MM.1S (cell line): ENCODE data around the gene HSD17B13.

Experiments used
- DNase-seq: peaks from one replicate; pipeline ENCODE4 v3.0.0-alpha.2; 2015
- H2AFZ ChIP-seq: fragments of 300-600 bp; sonication (generic); 2 replicates; pipeline ENCODE4 v1.6.0; 2016; ENCODE audit warnings: antibody characterized with exemption, low read length
- H3F3A ChIP-seq: fragments of 300-600 bp; sonication (generic); 2 replicates; pipeline ENCODE4 v1.6.1; 2016; ENCODE audit warnings: mild to moderate bottlenecking, antibody characterized with exemption, low read length, moderate library complexity, mixed read lengths; ENCODE audit not compliant: insufficient read depth
- H3K27ac ChIP-seq: fragments of 300-600 bp; sonication (generic); 2 replicates; pipeline ENCODE4 v1.5.1; 2016; ENCODE audit warnings: mild to moderate bottlenecking, low read length
- H3K27me3 ChIP-seq: fragments of 300-600 bp; sonication (generic); replicated peaks from 2 replicates; pipeline ENCODE4 v1.6.0; 2016; ENCODE audit warnings: low read length; ENCODE audit not compliant: insufficient read depth
- H3K36me3 ChIP-seq: fragments of 300-600 bp; sonication (generic); replicated peaks from 2 replicates; pipeline ENCODE4 v1.6.1; 2016; ENCODE audit warnings: mild to moderate bottlenecking, low read length, mixed read lengths; ENCODE audit not compliant: insufficient read depth
- H3K4me1 ChIP-seq: fragments of 300-600 bp; sonication (generic); 2 replicates; pipeline ENCODE4 v1.6.1; 2016; ENCODE audit warnings: low read length, mixed read lengths
- H3K4me2 ChIP-seq: fragments of 300-600 bp; sonication (generic); 2 replicates; pipeline ENCODE4 v1.6.0; 2016; ENCODE audit warnings: low read depth, low read length
- H3K4me3 ChIP-seq: fragments of 300-600 bp; sonication (generic); 2 replicates; pipeline ENCODE4 v1.5.1; 2016; ENCODE audit warnings: low read length, mixed read lengths
- H3K79me2 ChIP-seq: fragments of 300-600 bp; sonication (generic); 2 replicates; pipeline ENCODE4 v1.6.1; 2016; ENCODE audit warnings: mixed run types, low read length, mixed read lengths
- H3K9ac ChIP-seq: fragments of 300-600 bp; sonication (generic); 2 replicates; pipeline ENCODE4 v1.6.1; 2016; ENCODE audit warnings: low read length, mixed read lengths
- H3K9me2 ChIP-seq: fragments of 300-600 bp; sonication (generic); replicated peaks from 2 replicates; pipeline ENCODE4 v1.6.1; 2016; ENCODE audit warnings: mild to moderate bottlenecking, low read length, mixed read lengths; ENCODE audit not compliant: insufficient read depth
- H3K9me3 ChIP-seq: fragments of 300-600 bp; sonication (generic); replicated peaks from 2 replicates; pipeline ENCODE4 v1.6.1; 2016; ENCODE audit warnings: mild to moderate bottlenecking, low read length, mixed read lengths; ENCODE audit not compliant: insufficient read depth
- H4K20me1 ChIP-seq: fragments of 300-600 bp; sonication (generic); 2 replicates; pipeline ENCODE4 v1.6.1; 2016; ENCODE audit warnings: mild to moderate bottlenecking, low read length, moderate library complexity, mixed read lengths; ENCODE audit not compliant: insufficient read depth
- EZH2 ChIP-seq: fragments of 300-600 bp; sonication (generic); optimal IDR thresholded peaks from 2 replicates; pipeline ENCODE3; 2017; ENCODE audit warnings: low read depth, mild to moderate bottlenecking, antibody characterized with exemption, low read length, mixed read lengths
- EZH2phosphoT487 ChIP-seq: fragments of 300-600 bp; sonication (generic); IDR thresholded peaks from 2 replicates; pipeline ENCODE4 v1.6.1; 2018; ENCODE audit warnings: antibody characterized with exemption, low read length
- TF ChIP-seq, protein P1 (sequence below): fragments of 300-600 bp; sonication (generic); IDR thresholded peaks from 2 replicates; pipeline ENCODE4 v1.5.1; 2016; ENCODE audit warnings: antibody characterized with exemption, low read length, mixed read lengths

HSD17B13 gene

DNA sequence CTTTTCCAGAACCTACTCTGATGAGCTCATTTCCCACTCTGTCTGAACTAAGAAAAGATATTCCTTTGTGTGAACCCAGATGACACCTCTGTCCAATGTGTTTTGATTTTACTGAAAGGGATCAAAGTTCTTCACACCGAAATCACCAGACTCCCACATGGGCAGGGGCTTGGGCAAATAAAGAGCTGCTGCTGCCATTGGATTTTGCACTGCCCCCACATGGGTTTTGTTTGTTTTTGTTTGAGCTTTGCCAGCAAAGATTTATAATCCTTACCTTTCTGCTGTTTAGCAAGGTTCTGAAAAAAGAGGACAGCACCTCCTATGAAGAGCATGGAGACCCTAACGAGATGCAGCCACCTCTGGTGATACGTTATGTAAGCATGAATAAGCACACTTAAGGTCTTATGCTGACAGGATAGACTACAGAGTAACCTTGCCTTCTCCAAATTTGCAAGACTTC, 44.3 kb downstream of the HSD17B13 start:
- DNase-seq: no peak
- H3K4me2 ChIP-seq: no peak overlapping the region
- H3K27ac ChIP-seq: no peak overlapping the region
- H3K79me2 ChIP-seq: no peaks in the 10 kb centered on the region
- TF ChIP-seq, protein P1, sequence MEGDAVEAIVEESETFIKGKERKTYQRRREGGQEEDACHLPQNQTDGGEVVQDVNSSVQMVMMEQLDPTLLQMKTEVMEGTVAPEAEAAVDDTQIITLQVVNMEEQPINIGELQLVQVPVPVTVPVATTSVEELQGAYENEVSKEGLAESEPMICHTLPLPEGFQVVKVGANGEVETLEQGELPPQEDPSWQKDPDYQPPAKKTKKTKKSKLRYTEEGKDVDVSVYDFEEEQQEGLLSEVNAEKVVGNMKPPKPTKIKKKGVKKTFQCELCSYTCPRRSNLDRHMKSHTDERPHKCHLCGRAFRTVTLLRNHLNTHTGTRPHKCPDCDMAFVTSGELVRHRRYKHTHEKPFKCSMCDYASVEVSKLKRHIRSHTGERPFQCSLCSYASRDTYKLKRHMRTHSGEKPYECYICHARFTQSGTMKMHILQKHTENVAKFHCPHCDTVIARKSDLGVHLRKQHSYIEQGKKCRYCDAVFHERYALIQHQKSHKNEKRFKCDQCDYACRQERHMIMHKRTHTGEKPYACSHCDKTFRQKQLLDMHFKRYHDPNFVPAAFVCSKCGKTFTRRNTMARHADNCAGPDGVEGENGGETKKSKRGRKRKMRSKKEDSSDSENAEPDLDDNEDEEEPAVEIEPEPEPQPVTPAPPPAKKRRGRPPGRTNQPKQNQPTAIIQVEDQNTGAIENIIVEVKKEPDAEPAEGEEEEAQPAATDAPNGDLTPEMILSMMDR: no peak
- TF ChIP-seq EZH2: no peak
- TF ChIP-seq EZH2phosphoT487: no peak
- no peak overlapping the region for H2AFZ ChIP-seq
- H3K36me3 ChIP-seq: no peaks in the 10 kb centered on the region
- no peaks in the 10 kb centered on the region for H3F3A ChIP-seq
- no peaks in the 10 kb centered on the region for H3K9me3 ChIP-seq
- no peak overlapping the region for H3K9ac ChIP-seq
- H4K20me1 ChIP-seq: no peaks in the 10 kb centered on the region
- H3K4me1 ChIP-seq: no peaks in the 10 kb centered on the region
- H3K9me2 ChIP-seq: no peaks in the 10 kb centered on the region
- no peak overlapping the region for H3K4me3 ChIP-seq
- H3K27me3 ChIP-seq: no peaks in the 10 kb centered on the region

DNA sequence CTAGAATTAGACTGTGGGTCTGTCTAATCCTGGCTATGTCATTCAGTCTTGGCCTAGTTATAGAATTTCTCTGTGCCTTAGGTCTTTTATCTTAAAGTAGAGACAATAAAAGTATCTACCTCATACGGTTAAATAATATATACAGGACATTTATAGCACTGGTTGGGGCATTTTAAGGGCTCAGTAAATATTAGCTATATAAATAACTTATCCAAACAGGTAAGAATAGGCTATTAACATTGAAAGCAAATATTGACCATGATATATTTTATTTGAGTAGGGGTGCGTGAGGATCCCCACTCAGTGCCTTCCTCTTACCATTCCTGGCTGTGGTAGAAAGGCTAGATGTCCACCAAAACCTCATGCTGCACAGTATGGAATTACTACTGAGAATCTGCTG, 47.4 kb downstream of the HSD17B13 start:
- Histone ChIP-seq H3K27me3 (no peaks in the 10 kb centered on the region), H3K79me2 (no peaks in the 10 kb centered on the region), H3K9me2 (no peaks in the 10 kb centered on the region), H3K4me2 (no peak overlapping the region), H3K9me3 (no peaks in the 10 kb centered on the region), H3K9ac (no peak overlapping the region), H3K27ac (no peak overlapping the region), H3F3A (no peaks in the 10 kb centered on the region), H2AFZ (no peak overlapping the region), H3K36me3 (no peaks in the 10 kb centered on the region), H4K20me1 (no peaks in the 10 kb centered on the region), H3K4me1 (no peaks in the 10 kb centered on the region), H3K4me3 (no peak overlapping the region)
- DNase-seq: no peak
- no peak for TF ChIP-seq EZH2phosphoT487
- no peak for TF ChIP-seq EZH2
- TF ChIP-seq, protein P1: no peak

DNA sequence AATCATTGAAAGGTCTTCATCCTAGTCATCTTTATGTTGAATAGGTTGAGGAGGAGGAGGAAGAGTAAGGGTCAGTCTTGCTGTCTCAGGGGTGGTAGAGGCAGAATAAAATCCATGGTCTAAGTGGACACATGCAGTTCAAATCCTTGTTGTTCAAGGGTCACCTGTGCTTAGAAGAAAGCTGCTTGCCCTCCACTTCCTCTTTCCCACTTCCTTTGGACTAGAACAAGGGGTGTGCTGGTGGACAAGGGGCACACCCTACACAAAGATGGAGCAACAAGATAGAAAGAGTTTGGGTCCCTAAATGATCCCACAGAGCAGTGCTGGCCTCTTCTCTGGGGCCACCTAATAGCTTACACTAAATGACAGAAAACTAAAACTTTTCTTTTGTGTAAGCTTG, 47.9 kb downstream of the HSD17B13 start:
- Histone ChIP-seq H3K36me3 (no peaks in the 10 kb centered on the region), H3F3A (no peaks in the 10 kb centered on the region), H3K27ac (no peak overlapping the region), H2AFZ (no peak overlapping the region), H3K4me2 (no peak overlapping the region), H3K4me1 (no peaks in the 10 kb centered on the region), H3K9me2 (no peaks in the 10 kb centered on the region), H3K4me3 (no peak overlapping the region), H3K9me3 (no peaks in the 10 kb centered on the region), H4K20me1 (no peaks in the 10 kb centered on the region), H3K79me2 (no peaks in the 10 kb centered on the region), H3K27me3 (no peaks in the 10 kb centered on the region), H3K9ac (no peak overlapping the region)
- DNase-seq: no peak
- TF ChIP-seq EZH2phosphoT487: no peak
- TF ChIP-seq EZH2: no peak
- TF ChIP-seq, protein P1: no peak
